SK-N-SH (cell line): ENCODE measurements around the gene PUS1. TPM values are rescaled to one million over a fixed set of nuclear protein-coding genes. Genes with fewer than 3 reads are reported as not detected.

Experiments used
- CTCF ChIA-PET: fragments of 300-600, 350-600 bp; formaldehyde crosslinking; extraction: SDS; loops from one replicate; lab custom pipeline; 2021; lab: Yijun Ruan, JAX
- POLR2A ChIA-PET: fragments of 350-600 bp; sonication (Branson Sonifier 250); formaldehyde crosslinking; extraction: SDS; loops from one replicate; lab custom pipeline; 2020; ENCODE audit warnings: antibody characterized with exemption, inconsistent platforms; lab: Yijun Ruan, JAX
- DNase-seq: peaks from one replicate; pipeline ENCODE4 v3.0.0; 2012
- H2AFZ ChIP-seq: fragments of 200-600 bp; sonication (generic); 2 replicates; pipeline ENCODE4 v1.8.1; 2016; ENCODE audit warnings: antibody characterized with exemption, mild to moderate bottlenecking, low read depth
- H3F3A ChIP-seq: fragments of 200-600 bp; sonication (generic); replicated peaks from 2 replicates; pipeline ENCODE3; 2016; ENCODE audit warnings: antibody characterized with exemption, mild to moderate bottlenecking; ENCODE audit not compliant: insufficient read depth
- H3K27ac ChIP-seq, 2 experiments: fragments of 200-500 bp in 1 of 2; fragments of 200-600 bp in 1 of 2; sonication (Bioruptor generic) in 1 of 2; sonication (generic), shearing (Covaris generic) in 1 of 2; 2 replicates each; pipeline versions ENCODE4 v1.5.1 to v1.6.1; 2014 to 2016; ENCODE audit warnings: low read depth in 2 of 2, inconsistent platforms in 1 of 2, low read length in 1 of 2, mild to moderate bottlenecking in 1 of 2, mixed read lengths in 1 of 2
- H3K27me3 ChIP-seq: fragments of 200-600 bp; sonication (generic), shearing (Covaris generic); 2 replicates; pipeline ENCODE4 v1.6.1; 2016; ENCODE audit warnings: mixed run types; ENCODE audit not compliant: insufficient read depth
- H3K36me3 ChIP-seq, 2 experiments: fragments of 200-500 bp in 1 of 2; fragments of 200-600 bp in 1 of 2; sonication (Bioruptor generic) in 1 of 2; sonication (generic) in 1 of 2; replicated peaks in 1 of 2; 2 replicates each; pipeline versions ENCODE3 to v1.5.1; 2014 to 2016; ENCODE audit warnings: low read length in 1 of 2, mild to moderate bottlenecking in 1 of 2; ENCODE audit not compliant: insufficient read depth in 2 of 2, control insufficient read depth in 1 of 2
- H3K4me1 ChIP-seq, 2 experiments: fragments of 200-500 bp in 1 of 2; fragments of 200-600 bp in 1 of 2; sonication (Bioruptor generic) in 1 of 2; sonication (generic), shearing (Covaris generic) in 1 of 2; 2 replicates each; pipeline versions ENCODE4 v1.5.1 to v1.6.1; 2014 to 2016; ENCODE audit warnings: low read depth in 1 of 2, low read length in 1 of 2, mixed run types in 1 of 2; ENCODE audit not compliant: insufficient read depth in 2 of 2, control insufficient read depth in 1 of 2
- H3K4me2 ChIP-seq: fragments of 200-600 bp; sonication (generic), shearing (Covaris generic); 2 replicates; pipeline ENCODE4 v1.6.1; 2017; ENCODE audit warnings: mixed run types
- H3K4me3 ChIP-seq, 2 experiments: fragments of 200-500 bp in 1 of 2; fragments of 200-600 bp in 1 of 2; sonication (Bioruptor generic) in 1 of 2; sonication (generic), shearing (Covaris generic) in 1 of 2; 2 replicates each; pipeline versions ENCODE4 v1.5.1 to v1.8.1; 2014 to 2016; ENCODE audit warnings: low read depth in 2 of 2, inconsistent platforms in 1 of 2, low read length in 1 of 2, mild to moderate bottlenecking in 1 of 2, mixed read lengths in 1 of 2, moderate library complexity in 1 of 2
- H3K79me2 ChIP-seq: fragments of 200-600 bp; sonication (generic); 2 replicates; pipeline ENCODE4 v1.8.1; 2017; ENCODE audit warnings: mild to moderate bottlenecking; ENCODE audit not compliant: insufficient read depth
- H3K9ac ChIP-seq: fragments of 200-600 bp; sonication (generic); 2 replicates; pipeline ENCODE4 v1.6.1; 2017; ENCODE audit warnings: mixed run types
- H3K9me2 ChIP-seq: fragments of 200-600 bp; sonication (generic); 2 replicates; pipeline ENCODE4 v1.6.1; 2017; ENCODE audit warnings: mixed run types
- H3K9me3 ChIP-seq: fragments of 200-600 bp; sonication (generic); 2 replicates; pipeline ENCODE4 v1.6.1; 2017; ENCODE audit warnings: mixed run types, mild to moderate bottlenecking, moderate library complexity
- H4K20me1 ChIP-seq: fragments of 200-600 bp; sonication (generic); 2 replicates; pipeline ENCODE4 v1.6.1; 2017; ENCODE audit warnings: mild to moderate bottlenecking, mixed run types; ENCODE audit not compliant: insufficient read depth
- ELF1 ChIP-seq: IDR thresholded peaks from 2 replicates; pipeline ENCODE4 v1.4.0; 2012
- EP300 ChIP-seq, 2 experiments: IDR thresholded peaks; 2 replicates each; pipeline versions ENCODE4 v1.4.0 to v1.6.1; 2012; ENCODE audit warnings: borderline replicate concordance in 1 of 2, low read depth in 1 of 2, low read length in 1 of 2
- FOXJ3 ChIP-seq: sonication (generic); formaldehyde crosslinking; IDR thresholded peaks from 2 replicates; pipeline ENCODE4 v1.5.1; 2020; ENCODE audit warnings: mild to moderate bottlenecking, missing genetic modification reagents
- GABPA ChIP-seq: IDR thresholded peaks from 2 replicates; pipeline ENCODE4 v1.4.0; 2012; ENCODE audit warnings: low read depth, mild to moderate bottlenecking
- GATA2 ChIP-seq: sonication (generic); formaldehyde crosslinking; IDR thresholded peaks from 2 replicates; pipeline ENCODE4 v1.5.0; 2020; ENCODE audit warnings: mild to moderate bottlenecking, missing genetic modification reagents
- JUND ChIP-seq: IDR thresholded peaks from 2 replicates; pipeline ENCODE4 v1.4.0; 2012
- MEF2A ChIP-seq: IDR thresholded peaks from 2 replicates; pipeline ENCODE4 v1.4.0; 2012; ENCODE audit warnings: low read depth, borderline replicate concordance
- MXI1 ChIP-seq: IDR thresholded peaks from 2 replicates; pipeline ENCODE4 v1.6.1; 2012; ENCODE audit warnings: mild to moderate bottlenecking, low read depth, low read length, improper control_type of control experiment
- NFIC ChIP-seq: IDR thresholded peaks from 2 replicates; pipeline ENCODE4 v1.4.0; 2012; ENCODE audit warnings: borderline replicate concordance
- PBX3 ChIP-seq: IDR thresholded peaks from 2 replicates; pipeline ENCODE4; 2012
- RCOR1 ChIP-seq: fragments of 150-350 bp; IDR thresholded peaks from 2 replicates; pipeline ENCODE4 v1.6.1; 2017; ENCODE audit warnings: antibody characterized with exemption, low read length
- RFX5 ChIP-seq: IDR thresholded peaks from 2 replicates; pipeline ENCODE4 v1.6.1; 2012; ENCODE audit warnings: mild to moderate bottlenecking, improper control_type of control experiment, low read length
- TAF1 ChIP-seq: IDR thresholded peaks from 2 replicates; pipeline ENCODE4 v1.6.1; 2012; ENCODE audit warnings: low read depth, mild to moderate bottlenecking, low read length, moderate library complexity, borderline replicate concordance
- USF2 ChIP-seq: fragments of 150-350 bp; IDR thresholded peaks from 2 replicates; pipeline ENCODE4 v1.6.1; 2017; ENCODE audit warnings: antibody characterized with exemption, low read length, low read depth, borderline replicate concordance
- WGBS: methylation state at CpG from one replicate; pipeline ENCODE4 v1.1.6; 2017; ENCODE audit warnings: low lambda C conversion rate; 5-methylcytosine and 5-hydroxymethylcytosine counted together
- polyA plus RNA-seq, 3 experiments: library from polyadenylated mRNA; depleted of rRNA; stranded (reverse); fragments of >200 nt; gene quantifications; 2 replicates each; pipeline ENCODE4 v1.2.3, GENCODE V29; 2012
- TF ChIP-seq, protein P1 (sequence below): fragments of 150-350 bp; IDR thresholded peaks from 2 replicates; pipeline ENCODE4 v1.6.1; 2016; ENCODE audit warnings: mild to moderate bottlenecking, low read depth, low read length
- TF ChIP-seq, protein P2 (sequence below): IDR thresholded peaks from 2 replicates; pipeline ENCODE4 v1.4.0; 2012; ENCODE audit warnings: low read depth, borderline replicate concordance

Gene PUS1
- polyA plus RNA-seq, 1 of the 3 experiments (the other 2 are of a cell fraction) = 53.1 TPM

DNA sequence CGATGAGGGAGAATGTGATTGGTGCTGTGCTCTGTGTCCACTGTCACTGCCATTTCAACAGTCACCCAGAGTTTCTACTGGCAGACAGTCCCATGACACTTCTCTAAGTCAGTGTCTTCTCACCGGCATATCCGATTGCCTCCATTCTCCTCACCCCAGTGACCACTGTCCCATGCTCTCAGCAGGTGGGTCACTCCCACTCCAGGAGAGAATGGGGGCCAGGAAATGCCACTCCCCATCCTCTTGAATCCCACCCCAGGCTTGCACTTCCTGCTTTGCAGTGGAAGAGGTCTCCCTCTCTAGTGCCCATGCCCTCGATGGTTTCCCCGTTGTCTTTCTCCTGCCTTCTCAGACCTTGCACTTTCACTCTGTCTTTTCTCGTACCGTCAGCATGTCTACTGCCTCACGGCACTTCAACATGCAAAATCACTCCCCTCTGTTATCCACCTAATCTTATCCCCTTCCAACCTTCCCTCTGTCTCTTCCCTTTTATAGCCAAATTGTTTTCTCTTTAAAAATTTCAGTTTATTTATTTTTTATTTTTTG, 18.5 kb downstream of the PUS1 start (continued):
- TF ChIP-seq USF2 (no peak), PBX3 (no peak), ELF1 (no peak), MEF2A (no peak), RFX5 (no peak), GATA2 (CRISPR knock-in tag) (no peak)
- TF ChIP-seq, protein P1, sequence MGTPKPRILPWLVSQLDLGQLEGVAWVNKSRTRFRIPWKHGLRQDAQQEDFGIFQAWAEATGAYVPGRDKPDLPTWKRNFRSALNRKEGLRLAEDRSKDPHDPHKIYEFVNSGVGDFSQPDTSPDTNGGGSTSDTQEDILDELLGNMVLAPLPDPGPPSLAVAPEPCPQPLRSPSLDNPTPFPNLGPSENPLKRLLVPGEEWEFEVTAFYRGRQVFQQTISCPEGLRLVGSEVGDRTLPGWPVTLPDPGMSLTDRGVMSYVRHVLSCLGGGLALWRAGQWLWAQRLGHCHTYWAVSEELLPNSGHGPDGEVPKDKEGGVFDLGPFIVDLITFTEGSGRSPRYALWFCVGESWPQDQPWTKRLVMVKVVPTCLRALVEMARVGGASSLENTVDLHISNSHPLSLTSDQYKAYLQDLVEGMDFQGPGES = no peak
- TF ChIP-seq, protein P2, sequence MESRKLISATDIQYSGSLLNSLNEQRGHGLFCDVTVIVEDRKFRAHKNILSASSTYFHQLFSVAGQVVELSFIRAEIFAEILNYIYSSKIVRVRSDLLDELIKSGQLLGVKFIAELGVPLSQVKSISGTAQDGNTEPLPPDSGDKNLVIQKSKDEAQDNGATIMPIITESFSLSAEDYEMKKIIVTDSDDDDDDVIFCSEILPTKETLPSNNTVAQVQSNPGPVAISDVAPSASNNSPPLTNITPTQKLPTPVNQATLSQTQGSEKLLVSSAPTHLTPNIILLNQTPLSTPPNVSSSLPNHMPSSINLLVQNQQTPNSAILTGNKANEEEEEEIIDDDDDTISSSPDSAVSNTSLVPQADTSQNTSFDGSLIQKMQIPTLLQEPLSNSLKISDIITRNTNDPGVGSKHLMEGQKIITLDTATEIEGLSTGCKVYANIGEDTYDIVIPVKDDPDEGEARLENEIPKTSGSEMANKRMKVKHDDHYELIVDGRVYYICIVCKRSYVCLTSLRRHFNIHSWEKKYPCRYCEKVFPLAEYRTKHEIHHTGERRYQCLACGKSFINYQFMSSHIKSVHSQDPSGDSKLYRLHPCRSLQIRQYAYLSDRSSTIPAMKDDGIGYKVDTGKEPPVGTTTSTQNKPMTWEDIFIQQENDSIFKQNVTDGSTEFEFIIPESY = no peak

- CTCF ChIA-PET = no interaction called here
- Histone ChIP-seq H4K20me1 (peaks cover 22% of the 10 kb centered on the region), H2AFZ (no peak overlapping the region)
These were observed 19.2 kb downstream of the PUS1 start for GRCh38 chr12:131948166-131948712.

More at GRCh38 chr12:131948166-131948712, 19.2 kb downstream of the PUS1 start:
- Histone ChIP-seq H3K27ac (no peak overlapping the region), H3F3A (peaks cover 15% of the 10 kb centered on the region), H3K9me2 (no peaks in the 10 kb centered on the region), H3K79me2 (peaks cover 33% of the 10 kb centered on the region), H3K9ac (no peak overlapping the region), H3K36me3 (peaks cover 0 to 6% of the 10 kb centered on the region in 2 experiments), H3K27me3 (no peaks in the 10 kb centered on the region), H3K4me1 (peaks cover 0 to 4% of the 10 kb centered on the region in 2 experiments; a peak in 1 of 4 replicates), H3K4me3 (no peak overlapping the region), H3K9me3 (no peaks in the 10 kb centered on the region), H3K4me2 (no peak overlapping the region)
- WGBS = 87% methylated on average over 1 of the region's 1 CpG
- no peak for TF ChIP-seq GABPA
- no peak for TF ChIP-seq EP300 (IDR thresholded peaks at IDR 0.05; ENCODE audit: borderline replicate concordance in 1 of 2, low read depth in 1 of 2, low read length in 1 of 2)
- no peak for TF ChIP-seq GATA2 (CRISPR knock-in tag)
- TF ChIP-seq FOXJ3 = no peak
- TF ChIP-seq JUND = no peak
- no peak for TF ChIP-seq RCOR1
- TF ChIP-seq, protein P2 = no peak
- no peak for TF ChIP-seq MXI1
- TF ChIP-seq PBX3 = no peak
- no peak for TF ChIP-seq NFIC
- no peak for TF ChIP-seq TAF1
- POLR2A ChIA-PET = no interaction called here
- DNase-seq = no peak
